Small intestine (tissue), 7 donors: ENCODE data around the gene RETREG1. TPM values are rescaled to one million over a fixed set of nuclear protein-coding genes. Genes with fewer than 3 reads are reported as not detected.
"Not testable (repeated sequence)": the region's sequence is repeated elsewhere in the genome, so short reads cannot be mapped to it uniquely, and the experiment has no call there.

ENCODE experiments used
- DNase-seq, 2 donors: peaks; one replicate each; pipeline versions ENCODE4 v3.0.0 to v3.0.0-alpha.2; 2013
- FAIRE-seq: peaks from 2 replicates; lab custom pipeline; 2012; peaks lifted over from hg19 to GRCh38; lab: Jason Lieb, UNC
- H3K27ac ChIP-seq, 3 donors: one replicate each; pipeline ENCODE4 v1.5.1; 2013; ENCODE audit warnings: low read length in 2 of 3, mild to moderate bottlenecking in 2 of 3, control low read depth in 1 of 3, inconsistent platforms in 1 of 3, low read depth in 1 of 3, moderate library complexity in 1 of 3
- H3K27me3 ChIP-seq, 3 donors: one replicate each; pipeline ENCODE4 v1.6.1; 2013; ENCODE audit warnings: low read length in 3 of 3, inconsistent platforms in 1 of 3; ENCODE audit not compliant: control insufficient read depth in 3 of 3, insufficient read depth in 3 of 3
- H3K36me3 ChIP-seq, 3 donors: one replicate each; pipeline ENCODE4 v1.6.1; 2013; ENCODE audit warnings: low read length in 3 of 3, inconsistent platforms in 1 of 3, low read depth in 1 of 3, mild to moderate bottlenecking in 1 of 3, moderate library complexity in 1 of 3; ENCODE audit not compliant: control insufficient read depth in 3 of 3, insufficient read depth in 2 of 3
- H3K4me1 ChIP-seq, 3 donors: one replicate each; pipeline ENCODE4 v1.6.1; 2013; ENCODE audit warnings: low read length in 2 of 3, inconsistent platforms in 1 of 3, low read depth in 1 of 3, mild to moderate bottlenecking in 1 of 3, moderate library complexity in 1 of 3; ENCODE audit not compliant: control insufficient read depth in 3 of 3, insufficient read depth in 2 of 3
- H3K4me3 ChIP-seq, 3 donors: one replicate each; pipeline ENCODE4 v1.5.1; 2013; ENCODE audit warnings: low read length in 3 of 3, control low read depth in 1 of 3, inconsistent platforms in 1 of 3, low read depth in 1 of 3, mild to moderate bottlenecking in 1 of 3, moderate library complexity in 1 of 3
- H3K9me3 ChIP-seq, 2 donors: one replicate each; pipeline ENCODE4 v1.6.1; 2013; ENCODE audit warnings: low read depth in 1 of 2, low read length in 1 of 2; ENCODE audit not compliant: control insufficient read depth in 2 of 2, insufficient read depth in 1 of 2
- WGBS, 3 donors: extraction: QIAGEN DNeasy Blood & Tissue Kit; methylation state at CpG; one replicate each; pipeline ENCODE4 v1.1.7; 2013; 5-methylcytosine and 5-hydroxymethylcytosine counted together
- polyA plus RNA-seq, 4 donors: library from polyadenylated mRNA; stranded (reverse) in 3 of 4; unstranded in 1 of 4; fragments of 200-250 nt in 3 of 4; fragments of 120-200 nt in 1 of 4; gene quantifications; one replicate each; pipeline versions ENCODE4 v1.2.1 to v1.2.3, GENCODE V29; 2013
- donor health status: healthy with polysubstance abuse.
- donor health status: control.
- donor health status: control.
- donor health status: Bipolar disorder and iron deficiency.
- donor health status: healthy.

RETREG1 gene
- polyA plus RNA-seq, 4 donors, result 9.5 to 36.0 (median 18.3) TPM

GRCh38 chr5:16544607-16545374 lies 72.0 kb downstream of the RETREG1 start:
- no peak overlapping the region for H3K4me3 ChIP-seq
- DNase-seq, result no peak
- 50 to 74% (median 57%) methylated on average over 4 of the region's 4 CpGs for WGBS, 3 donors
- no peak overlapping the region for H3K27ac ChIP-seq
- no peaks in the 10 kb centered on the region for H3K36me3 ChIP-seq
- no peaks in the 10 kb centered on the region for H3K9me3 ChIP-seq
- no peak for FAIRE-seq
- peaks cover 3 to 9% (median 4%) of the 10 kb centered on the region in 3 donors for H3K4me1 ChIP-seq
- no peaks in the 10 kb centered on the region for H3K27me3 ChIP-seq

- DNase-seq, FAIRE-seq, H3K36me3 ChIP-seq, H3K4me3 ChIP-seq, H3K27me3 ChIP-seq, H3K27ac ChIP-seq, H3K9me3 ChIP-seq: not testable (repeated sequence)
- 89 to 93% (median 91%) methylated on average over 7 of the region's 7 CpGs for WGBS, 3 donors
- H3K4me1 ChIP-seq, result peaks cover 3 to 16% (median 8%) of the 10 kb centered on the region in 3 donors
Observed at GRCh38 chr5:16543206-16543605, 73.6 kb downstream of the RETREG1 start.

GRCh38 chr5:16542236-16542635 lies 74.6 kb downstream of the RETREG1 start:
- Histone ChIP-seq H3K9me3 (no peaks in the 10 kb centered on the region), H3K27ac (peak overlapping the region in 2 of 3 donors; percentile 3 to 17), H3K4me3 (no peak overlapping the region), H3K27me3 (no peaks in the 10 kb centered on the region), H3K36me3 (no peaks in the 10 kb centered on the region), H3K4me1 (peaks cover 3 to 14% (median 9%) of the 10 kb centered on the region in 3 donors)
- FAIRE-seq (no peak), DNase-seq (peak in 1 of 2 donors; percentile 48)
- WGBS, 3 donors, result 19 to 63% (median 48%) methylated on average over 6 of the region's 6 CpGs

GRCh38 chr5:16541592-16541991 lies 75.2 kb downstream of the RETREG1 start:
- H3K4me1 ChIP-seq, result peaks cover 3 to 14% (median 9%) of the 10 kb centered on the region in 3 donors
- FAIRE-seq, H3K36me3 ChIP-seq, H3K9me3 ChIP-seq, DNase-seq, H3K27me3 ChIP-seq, H3K4me3 ChIP-seq: not testable (repeated sequence)
- H3K27ac ChIP-seq, result peak overlapping the region in 1 of 3 donors; percentile 3

GRCh38 chr5:16540421-16540820 lies 76.4 kb downstream of the RETREG1 start:
- Histone ChIP-seq H3K9me3 (peaks cover 0 to 5% of the 10 kb centered on the region in 2 donors), H3K36me3 (no peaks in the 10 kb centered on the region), H3K27me3 (no peaks in the 10 kb centered on the region), H3K27ac (peak overlapping the region in 1 of 3 donors; percentile 90), H3K4me1 (peaks cover 3 to 14% (median 9%) of the 10 kb centered on the region in 3 donors), H3K4me3 (no peak overlapping the region)
- peak in 1 of 2 donors; percentile 10 for DNase-seq
- FAIRE-seq, result no peak
- 76 to 84% (median 83%) methylated on average over 3 of the region's 3 CpGs for WGBS, 3 donors

- H3K4me1 ChIP-seq, result peaks cover 0 to 10% (median 9%) of the 10 kb centered on the region in 3 donors
- H3K9me3 ChIP-seq, result peaks cover 0 to 5% of the 10 kb centered on the region in 2 donors
- 13 to 42% (median 33%) methylated on average over 12 of the region's 12 CpGs for WGBS, 3 donors
- FAIRE-seq, result no peak
- peak; percentile 93 to 95 for DNase-seq
- no peaks in the 10 kb centered on the region for H3K27me3 ChIP-seq
- peak overlapping the region; percentile 56 to 90 (median 83) for H3K27ac ChIP-seq
- no peak overlapping the region for H3K4me3 ChIP-seq
- H3K36me3 ChIP-seq, result no peaks in the 10 kb centered on the region
Observed at GRCh38 chr5:16539169-16539666, 77.6 kb downstream of the RETREG1 start.

- no peak for FAIRE-seq
- no peak for DNase-seq
- Histone ChIP-seq H3K4me1 (peaks cover 0 to 10% (median 9%) of the 10 kb centered on the region in 3 donors), H3K9me3 (peaks cover 0 to 5% of the 10 kb centered on the region in 2 donors), H3K36me3 (no peaks in the 10 kb centered on the region), H3K27me3 (no peaks in the 10 kb centered on the region), H3K4me3 (no peak overlapping the region), H3K27ac (peak overlapping the region in 1 of 3 donors; percentile 16)
- 85 to 99% (median 95%) methylated on average over 8 of the region's 8 CpGs for WGBS, 3 donors
Observed at GRCh38 chr5:16538006-16538405, 78.8 kb downstream of the RETREG1 start.

- Histone ChIP-seq H3K36me3 (no peaks in the 10 kb centered on the region), H3K9me3 (peaks cover 0 to 5% of the 10 kb centered on the region in 2 donors), H3K4me1 (peaks cover 0 to 11% (median 5%) of the 10 kb centered on the region in 3 donors), H3K27me3 (no peaks in the 10 kb centered on the region), H3K27ac (no peak overlapping the region), H3K4me3 (no peak overlapping the region)
- FAIRE-seq, result no peak
- no peak for DNase-seq
- 81 to 94% (median 87%) methylated on average over 4 of the region's 4 CpGs for WGBS, 3 donors
Observed at GRCh38 chr5:16536818-16537217, 80.0 kb downstream of the RETREG1 start.
